K562 (cell line): ENCODE data around the gene SPEM1. TPM values are rescaled to one million over a fixed set of nuclear protein-coding genes. Genes with fewer than 3 reads are reported as not detected.

Source experiments
- ATAC-seq: fragments of 200-7000 bp; cut with Tn5 transposase; 3 replicates; pipeline ENCODE4 v1.9.1; 2020; ENCODE audit warnings: moderate library complexity
- BruUV-seq: library from RNA; stranded (reverse); fragments of 400-500 nt; replicated peaks from 2 replicates; lab custom pipeline; 2021; lab: Mats Ljungman, UMichigan
- CTCF ChIA-PET: fragments of 300-600 bp; formaldehyde crosslinking; extraction: SDS; loops from one replicate; lab custom pipeline; 2021; ENCODE audit warnings: low intra/inter-chr PET ratio; lab: Yijun Ruan, JAX
- POLR2A ChIA-PET: fragments of 300-600, 350-650 bp; sonication (Branson Sonifier 250); formaldehyde crosslinking; extraction: SDS; loops from one replicate; lab custom pipeline; 2021; ENCODE audit warnings: antibody characterized with exemption, inconsistent platforms; lab: Yijun Ruan, JAX
- DNase-seq, 4 experiments: peaks; one replicate each; pipeline versions ENCODE4 v3.0.0 to v3.0.0-alpha.2; 2011 to 2018; ENCODE audit warnings: low spot score in 3 of 4, mixed read lengths in 3 of 4; ENCODE audit errors: extremely low read depth in 1 of 4
- FAIRE-seq: peaks from 2 replicates; lab custom pipeline; 2011; peaks lifted over from hg19 to GRCh38; lab: Jason Lieb, UNC
- H2AFZ ChIP-seq: 2 replicates; pipeline ENCODE4 v1.6.0; 2011; ENCODE audit warnings: low read depth, low read length, control low read depth, inconsistent platforms
- H3K27ac ChIP-seq: fragments of 200-600 bp; 3 replicates; pipeline ENCODE4 v1.8.0; 2011; ENCODE audit warnings: low read depth, mild to moderate bottlenecking, control low read depth, inconsistent platforms, low read length, moderate library complexity, mixed read lengths; ENCODE audit errors: extremely low read depth
- H3K27me3 ChIP-seq, 2 experiments: fragments of 300-600 bp in 1 of 2; 2 replicates in 1 of 2; 3 replicates in 1 of 2; pipeline versions ENCODE4 v1.6.0 to v1.8.0; 2011; ENCODE audit warnings: inconsistent platforms in 2 of 2, low read length in 2 of 2, mild to moderate bottlenecking in 1 of 2, mixed read lengths in 1 of 2, moderate library complexity in 1 of 2; ENCODE audit not compliant: control insufficient read depth in 2 of 2, insufficient read depth in 2 of 2
- H3K36me3 ChIP-seq: fragments of 300-600 bp; 3 replicates; pipeline ENCODE4 v1.8.0; 2011; ENCODE audit warnings: mild to moderate bottlenecking, low read length, inconsistent platforms; ENCODE audit not compliant: control insufficient read depth, insufficient read depth
- H3K4me1 ChIP-seq, 2 experiments: fragments of 200-600 bp in 1 of 2; replicated peaks in 1 of 2; 2 replicates in 1 of 2; 3 replicates in 1 of 2; pipeline versions ENCODE4 v1.5.1 to v1.8.0; 2011; ENCODE audit warnings: inconsistent platforms in 2 of 2, low read length in 2 of 2, mild to moderate bottlenecking in 1 of 2, mixed read lengths in 1 of 2, moderate library complexity in 1 of 2; ENCODE audit not compliant: control insufficient read depth in 2 of 2, insufficient read depth in 2 of 2
- H3K4me2 ChIP-seq: 2 replicates; pipeline ENCODE4 v1.6.1; 2011; ENCODE audit warnings: low read length, control low read depth, inconsistent platforms, mixed read lengths; ENCODE audit not compliant: insufficient read depth
- H3K4me3 ChIP-seq: fragments of 200-600 bp; sonication (generic), shearing (Covaris generic); 2 replicates; pipeline ENCODE4 v1.5.1; 2016; ENCODE audit warnings: control low read depth, inconsistent platforms
- H3K79me2 ChIP-seq: fragments of 200-600 bp; 3 replicates; pipeline ENCODE4 v1.8.0; 2011; ENCODE audit warnings: low read length, inconsistent platforms; ENCODE audit not compliant: control insufficient read depth, insufficient read depth
- H3K9ac ChIP-seq, 2 experiments: 2 replicates each; pipeline versions ENCODE4 v1.6.0 to v1.6.1; 2011; ENCODE audit warnings: low read depth in 2 of 2, low read length in 2 of 2, control low read depth in 1 of 2, inconsistent platforms in 1 of 2, mild to moderate bottlenecking in 1 of 2, mixed read lengths in 1 of 2; ENCODE audit not compliant: insufficient read depth in 1 of 2
- H3K9me1 ChIP-seq: one replicate; pipeline ENCODE4 v1.6.0; 2011; ENCODE audit warnings: inconsistent platforms, mild to moderate bottlenecking, low read length, moderate library complexity; ENCODE audit not compliant: control insufficient read depth, insufficient read depth
- H3K9me3 ChIP-seq: replicated peaks from 2 replicates; pipeline ENCODE4 v1.5.1; 2011; ENCODE audit warnings: low read depth, low read length, inconsistent platforms; ENCODE audit not compliant: control insufficient read depth, insufficient read depth
- H4K20me1 ChIP-seq: replicated peaks from 2 replicates; pipeline ENCODE4 v1.6.1; 2011; ENCODE audit warnings: low read length, inconsistent platforms, mixed read lengths; ENCODE audit not compliant: control insufficient read depth, insufficient read depth
- CGGBP1 ChIP-seq: fragments of 250-450 bp; sonication (Bioruptor Pico); IDR thresholded peaks from 2 replicates; pipeline ENCODE4 v1.9.0; 2021; ENCODE audit warnings: mild to moderate bottlenecking
- HMG20B ChIP-seq: fragments of 250-450 bp; sonication (Bioruptor Pico); IDR thresholded peaks from 2 replicates; pipeline ENCODE4 v1.5.0; 2021; ENCODE audit warnings: mild to moderate bottlenecking
- MBD2 ChIP-seq: sonication (generic); IDR thresholded peaks from 2 replicates; pipeline ENCODE4 v1.6.1; 2016; ENCODE audit warnings: low read depth, borderline replicate concordance
- RFX1 ChIP-seq: fragments of 450-650 bp; IDR thresholded peaks from 2 replicates; pipeline ENCODE4 v1.6.1; 2016; ENCODE audit warnings: mild to moderate bottlenecking, moderate library complexity
- ZNF444 ChIP-seq: fragments of 250-450 bp; sonication (Bioruptor Pico); IDR thresholded peaks from 2 replicates; pipeline ENCODE4 v1.4.0; 2020; ENCODE audit warnings: mild to moderate bottlenecking, moderate library complexity
- WGBS: fragments of 100-300 bp; shearing (Covaris generic); methylation state at CpG from one replicate; pipeline ENCODE4 v1.1.6; 2016; ENCODE audit warnings: low coverage, mixed read lengths; ENCODE audit not compliant: insufficient coverage; ENCODE audit errors: missing lambda C conversion rate; 5-methylcytosine and 5-hydroxymethylcytosine counted together
- in situ Hi-C: fragments of 300-500 bp; cut with MboI; formaldehyde crosslinking; loops from 4 replicates; pipeline ENCODE4 v1.15.0; 2018; ENCODE audit warnings: inconsistent platforms, mixed read lengths
- intact Hi-C: fragments of 100-400 bp; cut with micrococcal nuclease; formaldehyde crosslinking; loops from 2 replicates; pipeline ENCODE4 v1.14.2; 2022
- polyA plus RNA-seq, 8 experiments: library from polyadenylated mRNA; depleted of rRNA in 4 of 8; stranded (reverse) in 5 of 8; unstranded in 3 of 8; fragments of >200 nt; fragmentation: Nextera tagmentation in 2 of 8; fragmentation: Illumina TruSeq in 1 of 8; extraction: Ambion mirVana in 2 of 8; extraction: Trizol in 1 of 8; gene quantifications; 2 replicates each; pipeline versions ENCODE4 v1.2.1 to v1.2.3, GENCODE V29; 2011 to 2014; ENCODE audit warnings: inconsistent platforms in 1 of 8, missing spikeins in 1 of 8
- total RNA-seq, 7 experiments: library from RNA; depleted of rRNA in 6 of 7; stranded (reverse); fragments of >200 nt in 6 of 7; fragmentation: Illumina TruSeq in 2 of 7; extraction: Trizol in 2 of 7; gene quantifications; 2 replicates each; pipeline versions ENCODE4 v1.2.1 to v1.2.3, GENCODE V29; 2011 to 2021; ENCODE audit warnings: low replicate concordance in 1 of 7
- TF ChIP-seq, protein P1 (sequence below): fragments of 450-650 bp; IDR thresholded peaks from 2 replicates; pipeline ENCODE4 v1.6.1; 2016; ENCODE audit warnings: antibody characterized with exemption
- TF ChIP-seq, protein P2 (sequence below): IDR thresholded peaks from 2 replicates; pipeline ENCODE4 v1.6.1; 2011; ENCODE audit warnings: borderline replicate concordance, low read depth, mild to moderate bottlenecking, moderate library complexity, low read length; ENCODE audit not compliant: insufficient read depth, poor library complexity, severe bottlenecking

Gene SPEM1
- total and polyA plus RNA-seq, 9 of the 15 experiments (the other 6 are each of a cell fraction or from before 2014, with no cell fraction given), result not detected

- Histone ChIP-seq H3K79me2 (no peaks in the 10 kb centered on the region), H3K27ac (no peak overlapping the region), H3K9me3 (no peaks in the 10 kb centered on the region), H3K36me3 (0 out of 3 replicates have a peak, but pooled peaks cover 3% of the 10 kb centered on the region), H3K9ac (no peak overlapping the region), H3K27me3 (no peaks in the 10 kb centered on the region), H3K9me1 (no peaks in the 10 kb centered on the region), H3K4me1 (peaks cover 0 to 16% of the 10 kb centered on the region in 2 experiments; a peak in 2 of 5 replicates), H3K4me3 (no peak overlapping the region), H4K20me1 (no peaks in the 10 kb centered on the region), H3K4me2 (no peak overlapping the region), H2AFZ (no peak overlapping the region)
- ChIA-PET CTCF (no interaction called here), POLR2A (interaction anchor here (1.1 kb wide), 1 partner anchor 8 kb away, joined by 3 read pairs; no protein-coding TSS in a partner anchor)
- 35% methylated on average over 6 of the region's 6 CpGs for WGBS
- intact Hi-C loops, result no loop called here
- in situ Hi-C loops, result no loop called here
- TF ChIP-seq ZNF444, result no peak
- peak; percentile 79 for TF ChIP-seq RFX1
- no TSS peak for BruUV-seq
- DNase-seq, result no peak
- no peak for ATAC-seq
- no peak for FAIRE-seq
Measured at GRCh38 chr17:7413346-7413985, 6.7 kb upstream of the SPEM1 start.

DNA sequence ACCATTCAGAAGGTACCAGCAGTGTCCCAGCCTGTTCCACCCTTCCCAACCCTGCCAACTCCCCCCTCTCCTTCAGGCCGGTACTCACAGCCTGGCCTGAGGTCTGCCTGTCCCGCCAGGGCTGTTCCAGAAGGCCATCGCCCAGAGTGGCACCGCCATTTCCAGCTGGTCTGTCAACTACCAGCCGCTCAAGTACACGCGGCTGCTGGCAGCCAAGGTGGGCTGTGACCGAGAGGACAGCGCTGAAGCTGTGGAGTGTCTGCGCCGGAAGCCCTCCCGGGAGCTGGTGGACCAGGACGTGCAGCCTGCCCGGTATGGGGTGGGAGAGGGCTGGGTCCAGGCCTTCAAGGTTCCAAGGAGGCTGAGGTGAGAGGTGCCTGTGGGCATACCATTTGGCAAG, 5.3 kb upstream of the SPEM1 start:
- H3K9ac ChIP-seq, result no peak overlapping the region; a peak in 1 of 4 replicates
- BruUV-seq, result no TSS peak
- no peak overlapping the region for H2AFZ ChIP-seq
- peaks cover 0 to 16% of the 10 kb centered on the region in 2 experiments; a peak in 2 of 5 replicates for H3K4me1 ChIP-seq
- H3K9me3 ChIP-seq, result no peaks in the 10 kb centered on the region
- ATAC-seq (no peak), DNase-seq (no peak), FAIRE-seq (no peak)
- no peaks in the 10 kb centered on the region for H3K27me3 ChIP-seq
- intact Hi-C loops, result no loop called here
- no peak overlapping the region for H3K4me2 ChIP-seq
- H3K36me3 ChIP-seq, result no peaks in the 10 kb centered on the region
- in situ Hi-C loops, result no loop called here
- CTCF ChIA-PET, result no interaction called here
- no peaks in the 10 kb centered on the region for H3K9me1 ChIP-seq
- 53% methylated on average over 12 of the region's 14 CpGs for WGBS
- no peak overlapping the region for H3K4me3 ChIP-seq
- POLR2A ChIA-PET, result no interaction called here
- H4K20me1 ChIP-seq, result no peaks in the 10 kb centered on the region
- H3K79me2 ChIP-seq, result no peaks in the 10 kb centered on the region
- H3K27ac ChIP-seq, result no peak overlapping the region
- TF ChIP-seq HMG20B (CRISPR knock-in tag) (no peak), CGGBP1 (no peak), MBD2 (no peak)
- TF ChIP-seq, protein P1, sequence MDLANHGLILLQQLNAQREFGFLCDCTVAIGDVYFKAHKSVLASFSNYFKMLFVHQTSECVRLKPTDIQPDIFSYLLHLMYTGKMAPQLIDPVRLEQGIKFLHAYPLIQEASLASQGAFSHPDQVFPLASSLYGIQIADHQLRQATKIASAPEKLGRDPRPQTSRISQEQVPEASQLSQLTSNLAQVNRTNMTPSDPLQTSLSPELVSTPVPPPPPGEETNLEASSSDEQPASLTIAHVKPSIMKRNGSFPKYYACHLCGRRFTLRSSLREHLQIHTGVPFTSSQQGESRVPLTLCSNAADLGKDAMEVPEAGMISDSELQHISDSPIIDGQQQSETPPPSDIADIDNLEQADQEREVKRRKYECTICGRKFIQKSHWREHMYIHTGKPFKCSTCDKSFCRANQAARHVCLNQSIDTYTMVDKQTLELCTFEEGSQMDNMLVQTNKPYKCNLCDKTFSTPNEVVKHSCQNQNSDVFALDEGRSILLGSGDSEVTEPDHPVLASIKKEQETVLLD, result no peak
- TF ChIP-seq, protein P2, sequence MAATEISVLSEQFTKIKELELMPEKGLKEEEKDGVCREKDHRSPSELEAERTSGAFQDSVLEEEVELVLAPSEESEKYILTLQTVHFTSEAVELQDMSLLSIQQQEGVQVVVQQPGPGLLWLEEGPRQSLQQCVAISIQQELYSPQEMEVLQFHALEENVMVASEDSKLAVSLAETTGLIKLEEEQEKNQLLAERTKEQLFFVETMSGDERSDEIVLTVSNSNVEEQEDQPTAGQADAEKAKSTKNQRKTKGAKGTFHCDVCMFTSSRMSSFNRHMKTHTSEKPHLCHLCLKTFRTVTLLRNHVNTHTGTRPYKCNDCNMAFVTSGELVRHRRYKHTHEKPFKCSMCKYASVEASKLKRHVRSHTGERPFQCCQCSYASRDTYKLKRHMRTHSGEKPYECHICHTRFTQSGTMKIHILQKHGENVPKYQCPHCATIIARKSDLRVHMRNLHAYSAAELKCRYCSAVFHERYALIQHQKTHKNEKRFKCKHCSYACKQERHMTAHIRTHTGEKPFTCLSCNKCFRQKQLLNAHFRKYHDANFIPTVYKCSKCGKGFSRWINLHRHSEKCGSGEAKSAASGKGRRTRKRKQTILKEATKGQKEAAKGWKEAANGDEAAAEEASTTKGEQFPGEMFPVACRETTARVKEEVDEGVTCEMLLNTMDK, result no peak
